ENCODE results near the gene LY6G5C. TPM values are rescaled to one million over a fixed set of nuclear protein-coding genes. Genes with fewer than 3 reads are reported as not detected.

The LY6G5C gene
- total and polyA plus RNA-seq, 2 donors (not counting 3 experiments of a cell fraction or from before 2014, with no cell fraction given), result 8.2 to 11.4 TPM

GRCh38 chr6:31658158-31658688, 22.6 kb downstream of the LY6G5C start:
- CTCF ChIA-PET, result interaction anchor here (0.6 kb wide), 1 partner anchor 107 kb away, joined by 3 read pairs; no protein-coding TSS in a partner anchor
- Histone ChIP-seq H3K9me1 (replicated peaks; ENCODE audit: control insufficient read depth, extremely low read depth, insufficient read depth, low read length) (no peaks in the 10 kb centered on the region), H3K4me3 (replicated peaks in 1 of 3; ENCODE audit: insufficient read depth in 1 of 3, low read depth in 1 of 3, low read length in 3 of 3) (no peak overlapping the region), H2AFZ (ENCODE audit: low read depth, low read length) (no peak overlapping the region), H3K27ac (ENCODE audit: insufficient read depth, low read depth, low read length) (no peak overlapping the region), H3K4me1 (ENCODE audit: control insufficient read depth, extremely low read depth, insufficient read depth, low read length) (peaks cover 30% of the 10 kb centered on the region), H3K79me2 (ENCODE audit: control insufficient read depth, insufficient read depth, low read length) (peaks cover 22% of the 10 kb centered on the region), H4K20me1 (replicated peaks; ENCODE audit: control insufficient read depth, extremely low read depth, insufficient read depth, low read length) (no peaks in the 10 kb centered on the region), H3K4me2 (ENCODE audit: insufficient read depth, low read length) (no peak overlapping the region), H3K9ac (replicated peaks; ENCODE audit: extremely low read depth, insufficient read depth, low read length) (no peak overlapping the region), H3K36me3 (ENCODE audit: control insufficient read depth in 2 of 2, extremely low read depth in 1 of 2, insufficient read depth in 2 of 2, low read length in 2 of 2) (peaks cover 3 to 4% of the 10 kb centered on the region in 2 experiments), H3K27me3 (ENCODE audit: control insufficient read depth in 2 of 2, insufficient read depth in 2 of 2, low read length in 2 of 2) (no peaks in the 10 kb centered on the region), H3K9me3 (replicated peaks; ENCODE audit: control insufficient read depth, insufficient read depth, low read length) (no peaks in the 10 kb centered on the region)
- BruUV-seq (replicated peaks), result no TSS peak
- dilution Hi-C loops (cut with MboI; ENCODE audit: extremely low pct_ligation_motif_present, low sequenced_read_pairs), result no loop called here
- POLR2A ChIA-PET, result interaction anchor here (0.9 kb wide), 1 partner anchor 157 kb away, joined by 4 read pairs; the partner anchor contains the start of genes HSPA1A and HSPA1L
- no peak for TF ChIP-seq GATA2 (IDR thresholded peaks at IDR 0.05; ENCODE audit: insufficient read depth, insufficient read length, low read depth, low read length)
- no peak for TF ChIP-seq EZH2 (IDR thresholded peaks at IDR 0.05; ENCODE audit: borderline replicate concordance, low read depth, low read length, severe bottlenecking)
- no peak for TF ChIP-seq FOS (IDR thresholded peaks at IDR 0.05; ENCODE audit: borderline replicate concordance, insufficient read depth, low read length)
- DNase-seq (ENCODE audit: low read depth, low spot score) (no peak), FAIRE-seq (no peak)
- intact Hi-C loops (cut with micrococcal nuclease), result no loop called here

- dilution Hi-C loops (cut with MboI; ENCODE audit: extremely low pct_ligation_motif_present, low sequenced_read_pairs), result no loop called here
- Histone ChIP-seq H3K27ac (ENCODE audit: insufficient read depth, low read depth, low read length) (no peak overlapping the region), H3K27me3 (ENCODE audit: control insufficient read depth in 2 of 2, insufficient read depth in 2 of 2, low read length in 2 of 2) (no peaks in the 10 kb centered on the region), H3K9me3 (replicated peaks; ENCODE audit: control insufficient read depth, insufficient read depth, low read length) (no peaks in the 10 kb centered on the region), H2AFZ (ENCODE audit: low read depth, low read length) (no peak overlapping the region), H3K9ac (replicated peaks; ENCODE audit: extremely low read depth, insufficient read depth, low read length) (no peak overlapping the region), H3K4me3 (replicated peaks in 1 of 3; ENCODE audit: insufficient read depth in 1 of 3, low read depth in 1 of 3, low read length in 3 of 3) (no peak overlapping the region), H3K36me3 (ENCODE audit: control insufficient read depth in 2 of 2, extremely low read depth in 1 of 2, insufficient read depth in 2 of 2, low read length in 2 of 2) (peaks cover 3 to 4% of the 10 kb centered on the region in 2 experiments), H3K4me1 (ENCODE audit: control insufficient read depth, extremely low read depth, insufficient read depth, low read length) (peaks cover 33% of the 10 kb centered on the region), H3K79me2 (ENCODE audit: control insufficient read depth, insufficient read depth, low read length) (peaks cover 22% of the 10 kb centered on the region), H4K20me1 (replicated peaks; ENCODE audit: control insufficient read depth, extremely low read depth, insufficient read depth, low read length) (no peaks in the 10 kb centered on the region), H3K4me2 (ENCODE audit: insufficient read depth, low read length) (no peak overlapping the region), H3K9me1 (replicated peaks; ENCODE audit: control insufficient read depth, extremely low read depth, insufficient read depth, low read length) (no peaks in the 10 kb centered on the region)
- FAIRE-seq, result no peak
- TF ChIP-seq JUN (IDR thresholded peaks at IDR 0.05; ENCODE audit: borderline replicate concordance, insufficient read depth, insufficient read length, low read depth) (no peak), POLR2A (IDR thresholded peaks at IDR 0.05; ENCODE audit: low read depth, low read length) (no peak), EZH2 (IDR thresholded peaks at IDR 0.05; ENCODE audit: borderline replicate concordance, low read depth, low read length, severe bottlenecking) (no peak), MAX (IDR thresholded peaks at IDR 0.05; ENCODE audit: insufficient read depth, insufficient read length) (no peak)
- no TSS peak for BruUV-seq (replicated peaks)
- CTCF ChIA-PET, result interaction anchor here (0.6 kb wide), 1 partner anchor 106 kb away, joined by 3 read pairs; no protein-coding TSS in a partner anchor
- POLR2A ChIA-PET, result interaction anchor here (0.7 kb wide), 1 partner anchor 519 kb away, joined by 3 read pairs; no protein-coding TSS in a partner anchor
- intact Hi-C loops (cut with micrococcal nuclease), result no loop called here
- no peak for DNase-seq (ENCODE audit: low read depth, low spot score)
Observed at GRCh38 chr6:31657406-31658157, 23.3 kb downstream of the LY6G5C start.

Measured in endothelial cell of umbilical vein (primary cell).